Endothelial cell of umbilical vein (primary cell): Measurements from ENCODE around the gene APOL2. TPM values are rescaled to one million over a fixed set of nuclear protein-coding genes. Genes with fewer than 3 reads are reported as not detected.

Experiments
- BruUV-seq: library from RNA; stranded (reverse); fragments of 400-500 nt; replicated peaks from 2 replicates; lab custom pipeline; 2021; lab: Mats Ljungman, UMichigan
- CTCF ChIA-PET: fragments of 300-600, 350-600 bp; sonication (Branson Sonifier 250); formaldehyde crosslinking; loops from one replicate; lab custom pipeline; 2021; ENCODE audit warnings: antibody characterized with exemption, inconsistent platforms; lab: Charles Lee
- POLR2A ChIA-PET: fragments of 300-600, 350-600 bp; sonication (Branson Sonifier 250); formaldehyde crosslinking; loops from one replicate; lab custom pipeline; 2021; ENCODE audit warnings: antibody characterized with exemption, inconsistent platforms; lab: Charles Lee
- DNase-seq: peaks from one replicate; pipeline ENCODE4 v3.0.0-alpha.2; 2011; ENCODE audit warnings: low read depth, low spot score
- FAIRE-seq: peaks from 2 replicates; lab custom pipeline; 2011; peaks lifted over from hg19 to GRCh38; lab: Jason Lieb, UNC
- H2AFZ ChIP-seq: 2 replicates; pipeline ENCODE4 v1.6.0; 2012; ENCODE audit warnings: low read depth, low read length, control low read depth, inconsistent platforms
- H3K27ac ChIP-seq: 2 replicates; pipeline ENCODE4 v1.5.1; 2011; ENCODE audit warnings: low read depth, mild to moderate bottlenecking, control low read depth, low read length, moderate library complexity; ENCODE audit not compliant: insufficient read depth
- H3K27me3 ChIP-seq, 2 experiments: 2 replicates each; pipeline versions ENCODE4 v1.6.0 to v1.6.1; 2011; ENCODE audit warnings: low read length in 2 of 2, mixed read lengths in 1 of 2; ENCODE audit not compliant: control insufficient read depth in 2 of 2, insufficient read depth in 2 of 2
- H3K36me3 ChIP-seq, 2 experiments: 2 replicates in 1 of 2; 3 replicates in 1 of 2; pipeline ENCODE4 v1.5.1; 2011; ENCODE audit warnings: low read length in 2 of 2, mild to moderate bottlenecking in 1 of 2, moderate library complexity in 1 of 2; ENCODE audit not compliant: control insufficient read depth in 2 of 2, insufficient read depth in 2 of 2; ENCODE audit errors: extremely low read depth in 1 of 2
- H3K4me1 ChIP-seq: 3 replicates; pipeline ENCODE4 v1.5.1; 2011; ENCODE audit warnings: mild to moderate bottlenecking, low read length; ENCODE audit not compliant: control insufficient read depth, insufficient read depth; ENCODE audit errors: extremely low read depth
- H3K4me2 ChIP-seq: 2 replicates; pipeline ENCODE4 v1.6.1; 2011; ENCODE audit warnings: low read length, control low read depth, mixed read lengths; ENCODE audit not compliant: insufficient read depth
- H3K4me3 ChIP-seq, 3 experiments: fragments of 200-600 bp in 1 of 3; sonication (generic), shearing (Covaris generic) in 1 of 3; replicated peaks in 1 of 3; 2 replicates each; pipeline ENCODE4 v1.5.1; 2011 to 2016; ENCODE audit warnings: control low read depth in 3 of 3, low read length in 3 of 3, mild to moderate bottlenecking in 2 of 3, inconsistent platforms in 1 of 3, low read depth in 1 of 3, moderate library complexity in 1 of 3; ENCODE audit not compliant: insufficient read depth in 1 of 3
- H3K79me2 ChIP-seq: 2 replicates; pipeline ENCODE4 v1.6.0; 2012; ENCODE audit warnings: low read length, inconsistent platforms; ENCODE audit not compliant: control insufficient read depth, insufficient read depth
- H3K9ac ChIP-seq: replicated peaks from 2 replicates; pipeline ENCODE3; 2011; ENCODE audit warnings: low read length, control low read depth; ENCODE audit not compliant: insufficient read depth; ENCODE audit errors: extremely low read depth
- H3K9me1 ChIP-seq: replicated peaks from 3 replicates; pipeline ENCODE4 v1.6.0; 2011; ENCODE audit warnings: mild to moderate bottlenecking, low read length; ENCODE audit not compliant: control insufficient read depth, insufficient read depth; ENCODE audit errors: extremely low read depth
- H3K9me3 ChIP-seq: replicated peaks from 2 replicates; pipeline ENCODE4 v1.5.1; 2012; ENCODE audit warnings: low read length, inconsistent platforms; ENCODE audit not compliant: control insufficient read depth, insufficient read depth
- H4K20me1 ChIP-seq: replicated peaks from 2 replicates; pipeline ENCODE3; 2011; ENCODE audit warnings: mild to moderate bottlenecking, low read length; ENCODE audit not compliant: control insufficient read depth, insufficient read depth; ENCODE audit errors: extremely low read depth
- EZH2 ChIP-seq: IDR thresholded peaks from 2 replicates; pipeline ENCODE4 v1.6.1; 2012; ENCODE audit warnings: borderline replicate concordance, low read depth, mild to moderate bottlenecking, moderate library complexity, low read length, inconsistent platforms; ENCODE audit not compliant: severe bottlenecking
- FOS ChIP-seq: IDR thresholded peaks from 2 replicates; pipeline ENCODE4 v1.6.1; 2011; ENCODE audit warnings: mild to moderate bottlenecking, low read length, moderate library complexity, borderline replicate concordance; ENCODE audit not compliant: insufficient read depth
- GATA2 ChIP-seq: IDR thresholded peaks from 2 replicates; pipeline ENCODE4 v1.7.0; 2011; ENCODE audit warnings: low read depth, mild to moderate bottlenecking, moderate library complexity, mixed read lengths, low read length; ENCODE audit not compliant: insufficient read length, insufficient read depth
- JUN ChIP-seq: IDR thresholded peaks from 2 replicates; pipeline ENCODE4 v1.6.1; 2011; ENCODE audit warnings: borderline replicate concordance, low read depth; ENCODE audit not compliant: insufficient read length, insufficient read depth
- MYC ChIP-seq: IDR thresholded peaks from one replicate; pipeline ENCODE4 v1.6.1; 2011; ENCODE audit warnings: mild to moderate bottlenecking, low read depth, low read length
- POLR2A ChIP-seq: IDR thresholded peaks from 2 replicates; pipeline ENCODE4 v1.6.1; 2012; ENCODE audit warnings: low read depth, mild to moderate bottlenecking, control low read depth, low read length
- POLR2AphosphoS5 ChIP-seq: IDR thresholded peaks from 2 replicates; pipeline ENCODE4 v1.6.1; 2012; ENCODE audit warnings: low read depth, mild to moderate bottlenecking, control low read depth, low read length, moderate library complexity; ENCODE audit not compliant: insufficient read depth
- dilution Hi-C: fragments of 300-500 bp; cut with MboI; formaldehyde crosslinking; loops from one replicate; pipeline ENCODE4 v1.15.0; 2019; ENCODE audit warnings: low sequenced_read_pairs; ENCODE audit not compliant: extremely low pct_ligation_motif_present
- intact Hi-C: fragments of 100-400 bp; cut with micrococcal nuclease; formaldehyde crosslinking; loops from one replicate; pipeline ENCODE4 v1.10.0; 2022
- polyA plus RNA-seq, 4 experiments: library from polyadenylated mRNA; depleted of rRNA in 3 of 4; stranded (reverse) in 3 of 4; unstranded in 1 of 4; fragments of >200 nt; gene quantifications; 2 replicates each; pipeline versions ENCODE4 v1.2.1 to v1.2.3, GENCODE V29; 2011 to 2012; ENCODE audit warnings: missing spikeins in 1 of 4
- total RNA-seq: library from RNA; stranded (reverse); gene quantifications from 2 replicates; pipeline ENCODE4 v1.2.3, GENCODE V29; 2021
- TF ChIP-seq, protein P1 (sequence below), 2 donors: IDR thresholded peaks; 1 replicate in 1 of 2; 2 replicates in 1 of 2; pipeline ENCODE4 v1.5.1; 2011; ENCODE audit warnings: low read length in 2 of 2, mild to moderate bottlenecking in 2 of 2, moderate library complexity in 2 of 2, control low read depth in 1 of 2, inconsistent platforms in 1 of 2, low read depth in 1 of 2; ENCODE audit not compliant: insufficient read depth in 1 of 2; ENCODE audit errors: extremely low read depth in 1 of 2
- TF ChIP-seq, protein P2 (sequence below): IDR thresholded peaks from 2 replicates; pipeline ENCODE4 v1.6.1; 2011; ENCODE audit not compliant: insufficient read depth, insufficient read length

The APOL2 gene
- total and polyA plus RNA-seq, 2 donors (not counting 3 experiments of a cell fraction or from before 2014, with no cell fraction given): 16.9 to 37.6 TPM

DNA sequence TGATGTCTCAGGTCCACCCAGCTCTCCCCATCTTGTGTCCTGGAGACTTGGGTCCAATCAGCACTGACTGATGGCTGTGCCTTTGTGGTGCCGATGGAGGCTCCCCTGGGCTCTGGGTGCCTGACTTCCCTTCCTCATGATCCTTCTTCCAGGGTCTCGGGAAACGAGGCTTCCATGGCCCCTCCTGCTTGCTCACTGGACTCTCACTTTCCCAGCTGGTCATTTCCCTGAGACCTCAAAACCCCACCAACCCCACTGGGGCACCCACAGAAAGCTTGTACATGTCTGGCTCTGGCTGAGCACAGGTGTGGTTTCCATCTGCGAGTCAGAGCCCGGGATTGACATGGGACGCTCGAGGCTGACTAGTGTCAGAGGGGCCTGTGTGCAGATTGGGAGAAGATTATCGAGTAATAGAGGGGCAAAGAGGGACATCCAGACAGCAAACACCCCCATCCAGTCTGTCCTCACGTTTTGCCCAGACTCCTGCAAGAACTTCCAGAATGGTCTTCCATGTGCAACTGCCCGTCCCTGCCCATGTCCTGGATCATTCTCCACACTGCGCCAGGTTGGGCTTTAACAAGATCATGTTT is 28.7 kb upstream of the APOL2 start:
- no peak overlapping the region for H2AFZ ChIP-seq
- H3K4me3 ChIP-seq: no peak overlapping the region
- no TSS peak for BruUV-seq
- FAIRE-seq (no peak), DNase-seq (no peak)
- no peaks in the 10 kb centered on the region for H3K36me3 ChIP-seq
- no peaks in the 10 kb centered on the region for H4K20me1 ChIP-seq
- H3K79me2 ChIP-seq: no peaks in the 10 kb centered on the region
- TF ChIP-seq GATA2 (no peak), MYC (no peak), JUN (no peak), POLR2A (no peak), POLR2AphosphoS5 (no peak), EZH2 (no peak), FOS (no peak)
- TF ChIP-seq, protein P1, sequence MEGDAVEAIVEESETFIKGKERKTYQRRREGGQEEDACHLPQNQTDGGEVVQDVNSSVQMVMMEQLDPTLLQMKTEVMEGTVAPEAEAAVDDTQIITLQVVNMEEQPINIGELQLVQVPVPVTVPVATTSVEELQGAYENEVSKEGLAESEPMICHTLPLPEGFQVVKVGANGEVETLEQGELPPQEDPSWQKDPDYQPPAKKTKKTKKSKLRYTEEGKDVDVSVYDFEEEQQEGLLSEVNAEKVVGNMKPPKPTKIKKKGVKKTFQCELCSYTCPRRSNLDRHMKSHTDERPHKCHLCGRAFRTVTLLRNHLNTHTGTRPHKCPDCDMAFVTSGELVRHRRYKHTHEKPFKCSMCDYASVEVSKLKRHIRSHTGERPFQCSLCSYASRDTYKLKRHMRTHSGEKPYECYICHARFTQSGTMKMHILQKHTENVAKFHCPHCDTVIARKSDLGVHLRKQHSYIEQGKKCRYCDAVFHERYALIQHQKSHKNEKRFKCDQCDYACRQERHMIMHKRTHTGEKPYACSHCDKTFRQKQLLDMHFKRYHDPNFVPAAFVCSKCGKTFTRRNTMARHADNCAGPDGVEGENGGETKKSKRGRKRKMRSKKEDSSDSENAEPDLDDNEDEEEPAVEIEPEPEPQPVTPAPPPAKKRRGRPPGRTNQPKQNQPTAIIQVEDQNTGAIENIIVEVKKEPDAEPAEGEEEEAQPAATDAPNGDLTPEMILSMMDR (IDR thresholded peaks at IDR 0.05; ENCODE audit: extremely low read depth in 1 of 2, insufficient read depth in 1 of 2, low read depth in 1 of 2, low read length in 2 of 2): no peak
- TF ChIP-seq, protein P2, sequence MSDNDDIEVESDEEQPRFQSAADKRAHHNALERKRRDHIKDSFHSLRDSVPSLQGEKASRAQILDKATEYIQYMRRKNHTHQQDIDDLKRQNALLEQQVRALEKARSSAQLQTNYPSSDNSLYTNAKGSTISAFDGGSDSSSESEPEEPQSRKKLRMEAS: no peak
- dilution Hi-C loops (no loop called here), intact Hi-C loops (no loop called here)
- no peak overlapping the region for H3K27ac ChIP-seq
- H3K4me1 ChIP-seq: no peaks in the 10 kb centered on the region
- no peak overlapping the region for H3K9ac ChIP-seq
- CTCF ChIA-PET: interaction anchor here (1.4 kb wide), 1 partner anchor 10 kb away, joined by 4 read pairs; no protein-coding TSS in a partner anchor
- H3K9me1 ChIP-seq: no peaks in the 10 kb centered on the region
- no peaks in the 10 kb centered on the region for H3K27me3 ChIP-seq
- POLR2A ChIA-PET: no interaction called here
- no peaks in the 10 kb centered on the region for H3K9me3 ChIP-seq
- no peak overlapping the region for H3K4me2 ChIP-seq
